ENCODE results near the gene LARGE1.

The LARGE1 gene

DNA sequence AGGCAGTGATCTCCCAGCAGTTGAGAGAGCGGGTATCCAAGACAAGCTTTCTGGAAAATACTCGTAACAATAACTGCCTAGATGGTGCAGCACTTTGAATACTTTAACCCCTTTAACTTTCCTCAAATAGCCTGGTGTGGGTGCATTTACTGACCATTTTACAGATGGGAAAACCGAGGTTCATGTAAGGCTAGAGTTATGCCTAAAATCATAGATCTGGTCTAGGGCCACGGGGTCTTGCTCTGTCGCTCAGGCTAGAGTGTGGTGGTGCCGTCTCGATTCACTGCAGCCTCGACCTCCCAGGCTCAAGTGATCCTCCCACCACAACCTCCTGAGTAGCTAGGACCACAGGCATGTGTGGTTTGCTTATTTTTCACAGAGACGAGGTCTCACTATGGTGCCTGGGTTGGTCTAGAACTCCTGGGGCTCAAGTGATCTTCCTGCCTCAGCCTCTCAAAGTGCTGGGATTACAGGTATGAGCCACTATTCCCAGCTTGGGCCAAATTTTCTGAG lies 592.9 kb downstream of the LARGE1 start:
- H3K14ac ChIP-seq (ENCODE audit: low read length), result no peak overlapping the region
- H2AFZ ChIP-seq (ENCODE audit: insufficient read depth, low read length, poor library complexity), result no peak overlapping the region
- H2BK120ac ChIP-seq (ENCODE audit: insufficient read depth, low read length, poor library complexity), result no peak overlapping the region
- no peaks in the 10 kb centered on the region for H3K36me3 ChIP-seq (ENCODE audit: control insufficient read depth in 1 of 2, insufficient read depth in 2 of 2, low read length in 2 of 2)
- H3K79me1 ChIP-seq (ENCODE audit: low read length), result no peaks in the 10 kb centered on the region
- peaks cover 3% of the 10 kb centered on the region in 2 experiments for H3K4me1 ChIP-seq (ENCODE audit: control insufficient read depth in 1 of 2, insufficient read depth in 2 of 2, low read length in 2 of 2)
- no peak overlapping the region for H3K27ac ChIP-seq (ENCODE audit: low read depth, low read length)
- H4K12ac ChIP-seq (ENCODE audit: low read depth, low read length), result no peak overlapping the region
- no peak overlapping the region for H3K23ac ChIP-seq (ENCODE audit: low read length)
- no CpG with 5 or more reads among the region's 9 CpGs for WGBS (ENCODE audit: extremely low coverage, insufficient coverage, insufficient read length)
- H3K27me3 ChIP-seq (ENCODE audit: insufficient read depth, low read length), result no peaks in the 10 kb centered on the region
- H3K9me3 ChIP-seq (ENCODE audit: insufficient read depth, low read depth, low read length), result no peaks in the 10 kb centered on the region
- no peaks in the 10 kb centered on the region for H3K79me2 ChIP-seq (ENCODE audit: control insufficient read depth, insufficient read depth, low read length, poor library complexity)
- H3K4me2 ChIP-seq (ENCODE audit: low read length), result no peak overlapping the region
- H4K8ac ChIP-seq (ENCODE audit: low read depth, low read length), result no peak overlapping the region
- H2BK5ac ChIP-seq (ENCODE audit: low read depth, low read length, poor library complexity), result no peak overlapping the region
- no peak overlapping the region for H2BK12ac ChIP-seq (ENCODE audit: low read length)
- DNase-seq, result no peak
- no peak overlapping the region for H2AK5ac ChIP-seq (ENCODE audit: low read length)
- no peak overlapping the region for H4K91ac ChIP-seq (ENCODE audit: low read depth, low read length)
- H3K18ac ChIP-seq (ENCODE audit: low read length), result no peak overlapping the region
- no peak overlapping the region for H3K9ac ChIP-seq (ENCODE audit: low read length)
- H3K4me3 ChIP-seq (ENCODE audit: low read depth, low read length), result no peak overlapping the region
- H3K4ac ChIP-seq (ENCODE audit: low read depth, low read length), result no peak overlapping the region

DNA sequence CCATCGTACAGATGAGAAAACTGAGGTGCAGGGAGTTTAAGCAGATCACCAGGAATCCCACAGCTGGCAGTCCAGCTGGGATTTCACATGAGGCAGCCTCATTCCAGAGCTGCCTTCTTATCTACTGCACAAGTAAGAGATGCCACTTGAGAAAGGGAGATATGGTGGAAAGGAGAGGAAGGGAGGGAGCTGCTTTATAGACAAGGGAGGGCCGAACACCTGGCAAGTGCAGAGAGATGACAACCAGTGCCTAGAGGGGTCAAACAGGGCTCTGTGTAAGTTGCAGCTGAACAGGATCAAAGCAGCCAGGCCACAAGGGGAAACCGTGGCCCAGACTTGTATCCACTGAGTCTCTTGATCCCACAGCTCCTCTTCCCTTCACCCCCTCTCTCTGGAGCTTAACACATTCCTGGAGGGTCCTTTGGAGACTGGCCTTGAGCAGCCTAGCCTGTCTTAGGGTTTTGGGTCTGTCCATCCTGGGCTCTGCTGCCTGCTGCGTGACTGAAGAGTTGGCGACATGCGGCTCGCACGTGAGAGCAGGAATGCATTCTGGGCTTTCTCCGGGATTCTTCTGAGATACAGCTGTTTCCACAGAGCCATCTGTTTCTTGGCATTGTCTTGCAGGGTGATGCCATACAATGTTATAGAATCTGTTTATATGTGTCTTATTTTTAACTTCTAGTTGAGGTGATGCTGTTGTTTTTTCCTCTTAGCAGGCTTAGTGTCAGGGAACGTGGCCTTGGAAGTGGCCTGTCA lies 593.6 kb downstream of the LARGE1 start:
- Histone ChIP-seq H3K79me2 (ENCODE audit: control insufficient read depth, insufficient read depth, low read length, poor library complexity) (no peaks in the 10 kb centered on the region), H3K79me1 (ENCODE audit: low read length) (no peaks in the 10 kb centered on the region), H2BK120ac (ENCODE audit: insufficient read depth, low read length, poor library complexity) (no peak overlapping the region), H3K18ac (ENCODE audit: low read length) (no peak overlapping the region), H2AK5ac (ENCODE audit: low read length) (no peak overlapping the region), H3K4me2 (ENCODE audit: low read length) (no peak overlapping the region), H3K23ac (ENCODE audit: low read length) (no peak overlapping the region), H3K14ac (ENCODE audit: low read length) (no peak overlapping the region), H3K4ac (ENCODE audit: low read depth, low read length) (no peak overlapping the region), H3K9ac (ENCODE audit: low read length) (no peak overlapping the region), H3K36me3 (ENCODE audit: control insufficient read depth in 1 of 2, insufficient read depth in 2 of 2, low read length in 2 of 2) (no peaks in the 10 kb centered on the region), H3K4me3 (ENCODE audit: low read depth, low read length) (no peak overlapping the region), H3K27me3 (ENCODE audit: insufficient read depth, low read length) (no peaks in the 10 kb centered on the region), H4K12ac (ENCODE audit: low read depth, low read length) (no peak overlapping the region), H4K91ac (ENCODE audit: low read depth, low read length) (no peak overlapping the region), H2AFZ (ENCODE audit: insufficient read depth, low read length, poor library complexity) (no peak overlapping the region), H3K9me3 (ENCODE audit: insufficient read depth, low read depth, low read length) (no peaks in the 10 kb centered on the region), H3K27ac (ENCODE audit: low read depth, low read length) (no peak overlapping the region), H3K4me1 (ENCODE audit: control insufficient read depth in 1 of 2, insufficient read depth in 2 of 2, low read length in 2 of 2) (peaks cover 3% of the 10 kb centered on the region in 2 experiments), H2BK12ac (ENCODE audit: low read length) (no peak overlapping the region), H4K8ac (ENCODE audit: low read depth, low read length) (no peak overlapping the region), H2BK5ac (ENCODE audit: low read depth, low read length, poor library complexity) (no peak overlapping the region)
- DNase-seq, result no peak
- no CpG with 5 or more reads among the region's 10 CpGs for WGBS (ENCODE audit: extremely low coverage, insufficient coverage, insufficient read length)

DNA sequence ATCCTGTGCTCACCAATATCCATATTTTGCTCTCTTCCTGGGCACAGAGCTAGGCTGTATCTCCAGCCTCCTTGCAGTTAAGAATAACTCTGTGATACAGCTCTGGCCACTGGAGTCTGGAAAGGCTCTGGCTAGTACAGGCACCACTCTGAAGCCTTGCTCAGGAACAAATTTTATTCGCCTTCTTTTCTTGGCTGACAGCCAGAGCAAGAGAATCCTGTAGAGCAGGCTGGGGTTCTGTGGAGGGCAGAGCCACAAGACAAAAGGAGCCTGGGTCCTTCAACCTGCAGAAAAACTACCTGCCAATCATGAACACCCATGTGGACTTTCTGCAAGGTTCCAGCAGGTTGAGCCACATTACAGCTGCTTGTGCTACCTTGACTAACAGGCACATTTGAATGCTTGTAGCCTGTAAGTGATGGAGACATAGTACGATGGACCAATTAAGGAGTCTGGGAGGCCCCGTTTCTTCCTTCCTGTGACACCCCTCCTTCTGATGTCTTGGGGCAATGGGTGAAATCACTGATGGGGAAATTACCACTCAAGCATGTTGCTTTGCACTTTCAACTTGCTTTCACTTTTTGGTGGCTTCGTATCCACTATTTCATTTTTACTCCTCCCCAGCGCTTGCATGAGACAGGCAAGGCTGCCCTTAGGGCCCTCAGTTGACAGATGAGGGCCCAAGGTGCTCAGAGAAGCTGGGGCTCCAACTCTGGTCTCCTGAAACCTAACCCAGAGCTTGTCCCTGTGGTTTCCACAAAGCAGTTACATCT lies 594.9 kb downstream of the LARGE1 start:
- Histone ChIP-seq H3K79me2 (ENCODE audit: control insufficient read depth, insufficient read depth, low read length, poor library complexity) (no peaks in the 10 kb centered on the region), H2BK12ac (ENCODE audit: low read length) (no peak overlapping the region), H3K79me1 (ENCODE audit: low read length) (no peaks in the 10 kb centered on the region), H3K4ac (ENCODE audit: low read depth, low read length) (no peak overlapping the region), H3K27ac (ENCODE audit: low read depth, low read length) (no peak overlapping the region), H2BK120ac (ENCODE audit: insufficient read depth, low read length, poor library complexity) (no peak overlapping the region), H3K4me3 (ENCODE audit: low read depth, low read length) (no peak overlapping the region), H3K4me1 (ENCODE audit: control insufficient read depth in 1 of 2, insufficient read depth in 2 of 2, low read length in 2 of 2) (peaks cover 3% of the 10 kb centered on the region in 2 experiments), H2AK5ac (ENCODE audit: low read length) (no peak overlapping the region), H3K18ac (ENCODE audit: low read length) (no peak overlapping the region), H4K8ac (ENCODE audit: low read depth, low read length) (no peak overlapping the region), H3K14ac (ENCODE audit: low read length) (no peak overlapping the region), H3K4me2 (ENCODE audit: low read length) (no peak overlapping the region), H4K12ac (ENCODE audit: low read depth, low read length) (no peak overlapping the region), H3K27me3 (ENCODE audit: insufficient read depth, low read length) (no peaks in the 10 kb centered on the region), H3K23ac (ENCODE audit: low read length) (no peak overlapping the region), H3K9ac (ENCODE audit: low read length) (no peak overlapping the region), H3K36me3 (ENCODE audit: control insufficient read depth in 1 of 2, insufficient read depth in 2 of 2, low read length in 2 of 2) (peaks cover 0 to 2% of the 10 kb centered on the region in 2 experiments), H4K91ac (ENCODE audit: low read depth, low read length) (no peak overlapping the region), H2BK5ac (ENCODE audit: low read depth, low read length, poor library complexity) (no peak overlapping the region), H3K9me3 (ENCODE audit: insufficient read depth, low read depth, low read length) (no peaks in the 10 kb centered on the region), H2AFZ (ENCODE audit: insufficient read depth, low read length, poor library complexity) (no peak overlapping the region)
- DNase-seq, result no peak
- no CpG with 5 or more reads among the region's 5 CpGs for WGBS (ENCODE audit: extremely low coverage, insufficient coverage, insufficient read length)

DNA sequence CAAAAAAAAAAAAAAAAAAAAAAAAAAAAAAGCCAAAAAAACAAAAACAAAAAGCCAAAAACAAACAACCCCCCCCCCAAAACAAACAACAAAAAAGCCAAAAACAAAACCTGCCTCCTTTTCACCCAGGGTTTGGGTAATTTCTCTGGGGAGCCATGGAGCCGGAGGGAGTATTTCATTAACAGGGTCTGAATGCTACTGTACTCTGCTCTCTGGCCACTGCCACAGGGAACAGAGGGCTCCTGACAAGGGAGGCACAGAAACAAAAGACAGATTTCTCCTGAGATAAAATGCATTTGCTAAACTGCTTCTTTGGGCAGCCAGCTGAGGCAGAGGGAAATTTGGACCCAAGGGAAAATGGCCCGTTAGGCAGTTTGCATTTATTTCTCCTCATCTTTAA lies 596.0 kb downstream of the LARGE1 start:
- no peak overlapping the region for H3K4ac ChIP-seq (ENCODE audit: low read depth, low read length)
- H4K8ac ChIP-seq (ENCODE audit: low read depth, low read length), result no peak overlapping the region
- H3K9me3 ChIP-seq (ENCODE audit: insufficient read depth, low read depth, low read length), result no peaks in the 10 kb centered on the region
- DNase-seq, result no peak
- H3K79me2 ChIP-seq (ENCODE audit: control insufficient read depth, insufficient read depth, low read length, poor library complexity), result no peaks in the 10 kb centered on the region
- no peak overlapping the region for H3K4me2 ChIP-seq (ENCODE audit: low read length)
- peaks cover 0 to 2% of the 10 kb centered on the region in 2 experiments for H3K36me3 ChIP-seq (ENCODE audit: control insufficient read depth in 1 of 2, insufficient read depth in 2 of 2, low read length in 2 of 2)
- H3K79me1 ChIP-seq (ENCODE audit: low read length), result no peaks in the 10 kb centered on the region
- no CpG with 5 or more reads among the region's 2 CpGs for WGBS (ENCODE audit: extremely low coverage, insufficient coverage, insufficient read length)
- no peaks in the 10 kb centered on the region for H3K27me3 ChIP-seq (ENCODE audit: insufficient read depth, low read length)
- no peak overlapping the region for H3K14ac ChIP-seq (ENCODE audit: low read length)
- H3K27ac ChIP-seq (ENCODE audit: low read depth, low read length), result no peak overlapping the region
- no peak overlapping the region for H3K18ac ChIP-seq (ENCODE audit: low read length)
- H4K12ac ChIP-seq (ENCODE audit: low read depth, low read length), result no peak overlapping the region
- H3K23ac ChIP-seq (ENCODE audit: low read length), result no peak overlapping the region
- H2AFZ ChIP-seq (ENCODE audit: insufficient read depth, low read length, poor library complexity), result no peak overlapping the region
- no peak overlapping the region for H3K4me3 ChIP-seq (ENCODE audit: low read depth, low read length)
- peaks cover 3% of the 10 kb centered on the region in 2 experiments for H3K4me1 ChIP-seq (ENCODE audit: control insufficient read depth in 1 of 2, insufficient read depth in 2 of 2, low read length in 2 of 2)
- H2AK5ac ChIP-seq (ENCODE audit: low read length), result no peak overlapping the region
- H2BK120ac ChIP-seq (ENCODE audit: insufficient read depth, low read length, poor library complexity), result no peak overlapping the region
- no peak overlapping the region for H4K91ac ChIP-seq (ENCODE audit: low read depth, low read length)
- no peak overlapping the region for H3K9ac ChIP-seq (ENCODE audit: low read length)
- H2BK5ac ChIP-seq (ENCODE audit: low read depth, low read length, poor library complexity), result no peak overlapping the region
- H2BK12ac ChIP-seq (ENCODE audit: low read length), result no peak overlapping the region
